ENCODE results near the gene ATP2B2. TPM values are rescaled to one million over a fixed set of nuclear protein-coding genes. Genes with fewer than 3 reads are reported as not detected.

ATP2B2 gene

GRCh38 chr3:10277115-10277625 lies 228.2 kb downstream of the ATP2B2 start:
- WGBS = 76% methylated on average over 3 of the region's 3 CpGs
- H2BK120ac ChIP-seq (ENCODE audit: low read depth, low read length) = no peak overlapping the region
- no peak overlapping the region for H3K4me2 ChIP-seq (ENCODE audit: low read length, poor library complexity, severe bottlenecking)
- no peak overlapping the region for H2AK5ac ChIP-seq (ENCODE audit: low read length, severe bottlenecking)
- H3K23ac ChIP-seq (ENCODE audit: low read length in 2 of 2) = no peak overlapping the region
- H2BK12ac ChIP-seq (ENCODE audit: low read length in 2 of 2) = no peak overlapping the region
- H3K9ac ChIP-seq (ENCODE audit: low read length) = no peak overlapping the region
- H3K9me3 ChIP-seq (ENCODE audit: control insufficient read depth, low read length) = no peaks in the 10 kb centered on the region
- DNase-seq = no peak
- H2BK15ac ChIP-seq (ENCODE audit: low read depth, poor library complexity, severe bottlenecking) = no peak overlapping the region
- peaks cover 36% of the 10 kb centered on the region for H3K79me1 ChIP-seq (replicated peaks; ENCODE audit: low read length, poor library complexity, severe bottlenecking)
- H3K4me3 ChIP-seq (ENCODE audit: insufficient read depth in 1 of 2, low read depth in 1 of 2, low read length in 2 of 2) = peak overlapping the region in 1 of 2 experiments; percentile 35
- H4K91ac ChIP-seq (ENCODE audit: low read length) = no peak overlapping the region
- H3K14ac ChIP-seq (ENCODE audit: low read length in 2 of 2) = no peak overlapping the region
- no peak overlapping the region for H4K8ac ChIP-seq (ENCODE audit: low read length)
- H3K4ac ChIP-seq (ENCODE audit: low read depth in 1 of 2, low read length in 2 of 2) = peak overlapping the region in 1 of 2 experiments; percentile 15
- H3K36me3 ChIP-seq (ENCODE audit: control insufficient read depth in 1 of 2, insufficient read depth in 2 of 2, low read depth in 1 of 2, low read length in 2 of 2) = peaks cover 53 to 66% of the 10 kb centered on the region in 2 experiments
- no peak overlapping the region for H3K27ac ChIP-seq (ENCODE audit: low read length, poor library complexity, severe bottlenecking)
- H3K18ac ChIP-seq (ENCODE audit: low read depth in 1 of 2, low read length in 2 of 2) = no peak overlapping the region
- H3K27me3 ChIP-seq (ENCODE audit: control insufficient read depth in 1 of 2, insufficient read depth in 1 of 2, low read length in 2 of 2) = no peaks in the 10 kb centered on the region
- no peak overlapping the region for H2AFZ ChIP-seq (ENCODE audit: low read depth, low read length)
- no peak overlapping the region for H2BK5ac ChIP-seq (ENCODE audit: low read depth, low read length, poor library complexity, severe bottlenecking)
- H3K4me1 ChIP-seq (ENCODE audit: control insufficient read depth, insufficient read depth, low read depth, low read length) = peaks cover 5% of the 10 kb centered on the region

GRCh38 chr3:10274601-10275000 lies 230.8 kb downstream of the ATP2B2 start:
- H3K14ac ChIP-seq (ENCODE audit: low read length in 2 of 2) = no peak overlapping the region
- H2BK15ac ChIP-seq (ENCODE audit: low read depth, poor library complexity, severe bottlenecking) = no peak overlapping the region
- H2BK120ac ChIP-seq (ENCODE audit: low read depth, low read length) = no peak overlapping the region
- H4K8ac ChIP-seq (ENCODE audit: low read length) = no peak overlapping the region
- H3K4me1 ChIP-seq (ENCODE audit: control insufficient read depth, insufficient read depth, low read depth, low read length) = peaks cover 5% of the 10 kb centered on the region
- H3K9ac ChIP-seq (ENCODE audit: low read length) = no peak overlapping the region
- H3K27me3 ChIP-seq (ENCODE audit: control insufficient read depth in 1 of 2, insufficient read depth in 1 of 2, low read length in 2 of 2) = no peaks in the 10 kb centered on the region
- WGBS = 94% methylated on average over 1 of the region's 1 CpG
- no peak overlapping the region for H3K4ac ChIP-seq (ENCODE audit: low read depth in 1 of 2, low read length in 2 of 2)
- H3K27ac ChIP-seq (ENCODE audit: low read length, poor library complexity, severe bottlenecking) = no peak overlapping the region
- H3K9me3 ChIP-seq (ENCODE audit: control insufficient read depth, low read length) = no peaks in the 10 kb centered on the region
- no peak overlapping the region for H2BK5ac ChIP-seq (ENCODE audit: low read depth, low read length, poor library complexity, severe bottlenecking)
- no peak overlapping the region for H2BK12ac ChIP-seq (ENCODE audit: low read length in 2 of 2)
- no peak overlapping the region for H2AFZ ChIP-seq (ENCODE audit: low read depth, low read length)
- peaks cover 62 to 68% of the 10 kb centered on the region in 2 experiments for H3K36me3 ChIP-seq (ENCODE audit: control insufficient read depth in 1 of 2, insufficient read depth in 2 of 2, low read depth in 1 of 2, low read length in 2 of 2)
- no peak overlapping the region for H3K4me3 ChIP-seq (ENCODE audit: insufficient read depth in 1 of 2, low read depth in 1 of 2, low read length in 2 of 2)
- H3K23ac ChIP-seq (ENCODE audit: low read length in 2 of 2) = no peak overlapping the region
- H2AK5ac ChIP-seq (ENCODE audit: low read length, severe bottlenecking) = no peak overlapping the region
- H3K4me2 ChIP-seq (ENCODE audit: low read length, poor library complexity, severe bottlenecking) = no peak overlapping the region
- no peak overlapping the region for H4K91ac ChIP-seq (ENCODE audit: low read length)
- DNase-seq = no peak
- no peak overlapping the region for H3K18ac ChIP-seq (ENCODE audit: low read depth in 1 of 2, low read length in 2 of 2)
- peaks cover 41% of the 10 kb centered on the region for H3K79me1 ChIP-seq (replicated peaks; ENCODE audit: low read length, poor library complexity, severe bottlenecking)

Small RNA genes within 50 kb of the gene (small RNA-seq; reads per million reads assigned to genes)
- gene MIR378B (ENCODE audit: low read depth) (6.0 reads per million, percentile 63 among the genes with 10 or more reads in this experiment), gene MIR885 (ENCODE audit: low read depth) (not detected), gene RF02126 (ENCODE audit: low read depth) (not detected)
